SK-N-MC (cell line): ENCODE measurements around the gene LRBA.

Source experiments
- DNase-seq: peaks from one replicate; pipeline ENCODE4 v3.0.0-alpha.2; 2011; ENCODE audit warnings: low read depth, low spot score
- H3K27ac ChIP-seq: fragments of 200-600 bp; sonication (generic); 2 replicates; pipeline ENCODE4 v1.5.1; 2016; ENCODE audit warnings: mixed run types
- H3K36me3 ChIP-seq: fragments of 200-600 bp; sonication (generic); 2 replicates; pipeline ENCODE4 v1.6.1; 2017; ENCODE audit warnings: antibody characterized with exemption, low read length, mixed read lengths; ENCODE audit not compliant: insufficient read depth
- H3K4me3 ChIP-seq: fragments of 200-600 bp; sonication (generic); 2 replicates; pipeline ENCODE4 v1.5.1; 2016
- H3K9ac ChIP-seq: fragments of 200-600 bp; sonication (generic); 2 replicates; pipeline ENCODE4 v1.8.0; 2017; ENCODE audit warnings: mixed run types, mixed read lengths; ENCODE audit not compliant: insufficient read length
- H3K9me3 ChIP-seq: fragments of 200-600 bp; sonication (generic); 2 replicates; pipeline ENCODE4 v1.6.1; 2017; ENCODE audit warnings: low read depth, mild to moderate bottlenecking, antibody characterized with exemption, low read length, moderate library complexity, mixed read lengths
- EZH2 ChIP-seq: fragments of 200-600 bp; sonication (generic); IDR thresholded peaks from one replicate; pipeline ENCODE4 v1.6.1; 2017; ENCODE audit warnings: antibody characterized with exemption
- FOXP2 ChIP-seq: optimal IDR thresholded peaks from 2 replicates; pipeline ENCODE3; 2011; ENCODE audit warnings: mild to moderate bottlenecking, moderate library complexity; ENCODE audit not compliant: insufficient read depth; ENCODE audit errors: extremely low read length, control extremely low read depth
- POLR2AphosphoS5 ChIP-seq: IDR thresholded peaks from 2 replicates; pipeline ENCODE4 v1.6.1; 2012; ENCODE audit warnings: mild to moderate bottlenecking, low read depth, low read length, borderline replicate concordance

LRBA gene

DNA sequence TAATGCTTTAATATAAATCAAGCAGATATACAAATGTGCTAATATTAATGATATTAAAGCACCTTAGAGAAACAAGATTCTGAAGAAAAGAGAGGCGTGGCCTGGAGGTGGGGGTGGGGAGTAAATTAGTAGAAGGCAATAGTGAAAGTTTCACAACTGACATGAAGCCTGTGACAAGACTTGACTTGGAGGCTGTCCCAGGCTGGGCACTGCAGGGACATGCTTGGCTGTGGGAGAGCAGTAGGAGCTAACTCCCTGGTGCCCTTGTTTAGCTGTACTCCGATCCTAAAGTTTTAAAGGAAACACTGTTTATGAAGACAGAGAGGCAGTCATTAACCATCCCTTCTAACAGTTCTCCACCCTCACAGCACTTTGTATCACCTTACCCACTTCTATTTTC is 672.1 kb downstream of the LRBA start:
- no peak overlapping the region for H3K27ac ChIP-seq
- H3K4me3 ChIP-seq, result no peak overlapping the region
- H3K9me3 ChIP-seq, result no peaks in the 10 kb centered on the region
- H3K9ac ChIP-seq, result no peak overlapping the region
- no peaks in the 10 kb centered on the region for H3K36me3 ChIP-seq
- DNase-seq, result no peak
- TF ChIP-seq EZH2 (no peak), POLR2AphosphoS5 (no peak), FOXP2 (no peak)

DNA sequence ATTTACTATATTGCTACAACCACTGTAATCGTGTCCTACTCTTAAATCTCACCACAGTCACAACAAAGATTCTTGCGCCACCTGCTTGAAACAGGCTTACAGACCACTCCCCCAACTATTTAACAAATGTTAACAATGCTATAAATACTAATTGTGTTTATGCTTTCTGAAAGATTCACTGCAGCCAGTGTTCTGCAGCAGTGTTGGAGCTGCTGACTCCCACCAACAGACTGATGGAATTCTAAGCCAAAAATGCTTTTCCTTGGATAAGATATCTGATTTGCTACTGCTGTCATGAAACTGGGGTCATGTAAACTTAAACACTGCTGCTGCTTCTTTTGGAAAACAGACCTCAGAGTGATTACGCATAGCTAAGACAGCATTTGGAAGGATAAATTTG is 677.4 kb downstream of the LRBA start:
- no peak overlapping the region for H3K27ac ChIP-seq
- H3K36me3 ChIP-seq, result no peaks in the 10 kb centered on the region
- H3K9me3 ChIP-seq, result no peaks in the 10 kb centered on the region
- H3K9ac ChIP-seq, result no peak overlapping the region
- H3K4me3 ChIP-seq, result no peak overlapping the region
- no peak for DNase-seq
- TF ChIP-seq EZH2 (no peak), POLR2AphosphoS5 (no peak), FOXP2 (no peak)

DNA sequence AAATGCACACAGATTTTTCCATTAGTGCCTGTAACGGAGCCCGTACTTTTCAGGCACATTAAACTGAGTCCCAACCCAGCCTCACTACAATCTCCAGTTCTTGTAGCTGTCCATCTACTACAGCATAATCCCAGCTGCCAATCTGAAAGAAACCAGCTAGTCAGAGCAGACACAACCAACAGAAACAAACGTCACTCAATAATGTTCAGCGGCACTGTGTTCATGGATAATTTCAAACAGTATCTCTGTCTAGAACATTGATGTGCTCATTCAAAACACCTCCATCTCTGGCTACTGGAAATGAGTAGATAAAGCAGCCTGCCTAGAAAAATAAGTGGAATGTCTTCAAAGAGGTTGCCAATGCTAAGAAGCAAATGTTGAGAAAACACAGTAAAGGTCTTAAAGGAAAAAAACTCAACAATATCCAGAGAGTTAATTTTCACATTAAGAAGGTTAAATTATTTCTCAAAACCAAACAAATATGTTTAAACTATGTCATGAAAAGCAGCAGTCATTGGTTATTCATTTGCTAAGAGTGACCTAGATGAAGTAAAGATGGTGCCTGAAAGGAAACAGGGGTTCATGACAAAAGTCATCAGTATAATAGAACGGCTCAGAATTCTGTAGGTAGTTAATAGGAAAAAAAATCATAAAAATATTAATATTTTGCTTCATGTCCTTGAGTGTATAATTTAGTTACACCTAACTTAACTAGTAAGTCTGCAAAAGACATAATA is 678.2 kb downstream of the LRBA start:
- no peak for TF ChIP-seq FOXP2
- TF ChIP-seq EZH2, result no peak
- no peak for TF ChIP-seq POLR2AphosphoS5
- DNase-seq, result no peak

DNA sequence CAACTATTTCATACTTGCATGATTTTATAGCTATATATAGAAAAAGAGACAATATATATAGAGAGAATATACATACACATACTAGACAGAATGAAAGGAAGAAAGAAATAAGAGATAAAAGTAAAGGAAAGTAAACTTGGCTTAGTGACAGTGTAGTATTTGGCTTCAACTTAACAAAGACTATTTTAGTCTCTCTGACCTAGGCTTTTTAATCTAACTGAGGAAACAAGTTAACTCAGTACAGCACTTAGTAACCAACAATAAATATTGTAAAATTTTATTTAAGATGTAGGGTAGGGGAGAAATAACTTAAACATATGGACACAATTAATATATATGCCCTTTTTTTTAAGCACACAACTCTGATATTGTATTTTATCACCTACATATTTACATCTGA is 682.1 kb downstream of the LRBA start:
- TF ChIP-seq EZH2, result no peak
- TF ChIP-seq FOXP2, result no peak
- TF ChIP-seq POLR2AphosphoS5, result no peak
- Histone ChIP-seq H3K36me3 (no peaks in the 10 kb centered on the region), H3K9me3 (no peaks in the 10 kb centered on the region), H3K9ac (no peak overlapping the region), H3K27ac (no peak overlapping the region; the same call in 1 of the 2 replicates), H3K4me3 (no peak overlapping the region)
- DNase-seq, result no peak

More for the DNA sequence above, 678.2 kb downstream of the LRBA start:
- Histone ChIP-seq H3K27ac (no peak overlapping the region), H3K36me3 (no peaks in the 10 kb centered on the region), H3K9ac (no peak overlapping the region), H3K4me3 (no peak overlapping the region), H3K9me3 (no peaks in the 10 kb centered on the region)

DNA sequence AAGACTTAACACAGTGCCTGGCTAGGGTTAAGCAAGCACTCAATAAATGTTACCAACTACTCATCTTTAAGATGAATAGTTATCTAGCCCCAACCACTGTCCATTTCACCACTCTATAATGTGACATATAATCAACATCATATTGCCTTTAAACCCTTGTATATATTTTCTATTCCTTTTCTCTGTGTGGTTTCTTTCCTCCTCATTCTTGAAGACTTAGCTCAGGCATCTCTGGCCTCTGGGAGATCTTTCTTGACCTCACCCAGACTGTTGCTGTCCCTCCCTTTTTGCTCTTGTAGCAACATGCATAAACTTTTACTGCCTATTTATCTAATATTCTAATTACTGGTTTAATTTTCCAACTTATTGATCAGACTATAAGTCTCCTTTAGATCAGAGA is 683.0 kb downstream of the LRBA start:
- no peaks in the 10 kb centered on the region for H3K36me3 ChIP-seq
- no peak overlapping the region for H3K4me3 ChIP-seq
- no peaks in the 10 kb centered on the region for H3K9me3 ChIP-seq
- no peak overlapping the region for H3K27ac ChIP-seq
- DNase-seq, result no peak
- H3K9ac ChIP-seq, result no peak overlapping the region
- TF ChIP-seq EZH2 (no peak), POLR2AphosphoS5 (no peak), FOXP2 (no peak)

DNA sequence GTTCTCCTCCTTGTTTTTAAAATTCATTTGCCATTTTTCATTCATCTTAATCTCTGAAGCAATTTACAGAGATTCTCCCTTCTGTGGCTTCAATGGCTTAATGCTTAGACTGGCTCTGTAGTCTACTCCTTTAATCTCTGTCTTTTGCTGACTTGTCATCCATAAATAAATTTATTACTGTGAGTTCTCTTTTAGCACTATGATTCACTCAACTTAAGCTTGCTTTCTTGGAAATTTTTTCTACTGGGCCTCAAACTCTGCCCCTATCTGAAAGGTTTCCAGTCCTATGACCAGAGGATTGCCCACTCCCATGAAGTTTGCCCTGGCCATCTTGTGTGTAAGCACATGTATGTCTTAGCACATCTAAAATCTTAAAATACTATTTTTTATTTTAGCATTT is 685.7 kb downstream of the LRBA start:
- DNase-seq, result no peak
- Histone ChIP-seq H3K4me3 (no peak overlapping the region), H3K9me3 (no peaks in the 10 kb centered on the region), H3K27ac (no peak overlapping the region), H3K9ac (no peak overlapping the region), H3K36me3 (no peaks in the 10 kb centered on the region)
- TF ChIP-seq POLR2AphosphoS5 (no peak), FOXP2 (no peak), EZH2 (no peak)

DNA sequence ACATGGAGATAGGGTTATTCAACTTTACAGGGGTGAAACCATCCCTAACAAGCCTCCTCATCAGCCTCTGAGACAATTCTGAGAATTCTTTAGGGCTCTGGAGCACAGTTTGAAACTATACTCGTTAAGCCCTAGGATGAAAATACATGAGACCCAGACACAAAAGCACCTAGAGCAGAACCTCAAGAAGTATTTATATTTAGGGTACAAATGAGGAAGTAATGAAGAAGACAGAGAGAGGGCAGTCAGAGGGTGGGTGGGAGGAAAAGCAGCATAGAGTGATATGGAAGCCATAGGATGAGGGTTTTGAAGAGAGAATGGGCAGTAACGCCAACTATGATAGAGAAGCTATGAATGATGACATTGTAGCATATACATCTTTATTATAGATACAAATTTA is 686.6 kb downstream of the LRBA start:
- no peak overlapping the region for H3K4me3 ChIP-seq
- no peaks in the 10 kb centered on the region for H3K9me3 ChIP-seq
- H3K27ac ChIP-seq, result no peak overlapping the region
- no peak for TF ChIP-seq EZH2
- no peak for TF ChIP-seq POLR2AphosphoS5
- no peak for TF ChIP-seq FOXP2
- no peak for DNase-seq
- H3K36me3 ChIP-seq, result no peaks in the 10 kb centered on the region
- no peak overlapping the region for H3K9ac ChIP-seq

DNA sequence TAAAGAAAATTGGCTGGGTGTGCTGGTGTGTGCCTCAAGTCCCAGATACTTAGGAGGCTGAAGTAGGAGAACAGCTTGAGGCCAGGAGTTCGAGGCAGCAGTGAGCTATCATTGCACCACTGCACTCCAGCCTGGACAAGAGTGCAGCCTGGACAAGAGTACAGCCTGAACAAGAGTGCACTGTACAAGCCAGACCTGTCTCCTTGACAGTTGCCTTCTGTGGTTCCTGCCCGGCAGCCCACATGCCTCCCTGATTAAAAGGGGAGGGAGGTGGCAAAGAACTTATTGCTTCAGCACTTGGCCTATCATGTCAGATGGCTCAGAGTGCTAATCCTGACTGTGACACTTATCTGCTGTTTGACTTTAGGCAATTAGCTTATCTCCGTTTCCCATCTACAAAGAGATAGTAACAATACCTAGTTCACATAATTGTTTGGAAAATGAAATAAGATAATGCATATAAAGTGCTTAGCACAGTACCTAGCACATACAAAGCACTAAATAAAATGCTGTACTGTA is 687.8 kb downstream of the LRBA start:
- H3K27ac ChIP-seq, result no peak overlapping the region
- TF ChIP-seq FOXP2 (no peak), EZH2 (no peak), POLR2AphosphoS5 (no peak)
- H3K9ac ChIP-seq, result no peak overlapping the region
- H3K9me3 ChIP-seq, result no peaks in the 10 kb centered on the region
- no peak for DNase-seq
- no peak overlapping the region for H3K4me3 ChIP-seq
- H3K36me3 ChIP-seq, result no peaks in the 10 kb centered on the region

DNA sequence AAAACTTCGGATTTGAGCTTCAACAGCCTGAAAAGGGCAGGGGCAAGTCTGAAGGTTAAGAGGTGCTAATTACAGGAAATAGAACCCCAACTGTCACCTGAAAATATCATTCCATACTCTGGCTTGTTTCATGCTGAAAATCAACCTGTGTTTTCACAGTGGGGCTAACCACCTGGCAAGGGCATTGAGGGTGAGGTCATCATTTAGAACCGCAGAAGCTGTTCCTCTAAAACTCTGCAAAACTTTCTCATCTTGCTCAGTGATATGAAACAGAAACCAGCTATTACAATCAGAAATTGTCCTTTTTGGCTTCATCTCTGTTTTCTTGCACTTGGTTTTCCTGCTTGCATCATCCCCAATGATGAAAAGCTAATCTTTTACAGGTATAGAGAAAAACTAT is 689.2 kb downstream of the LRBA start:
- DNase-seq, result no peak

More for the DNA sequence above, 689.2 kb downstream of the LRBA start:
- TF ChIP-seq FOXP2 (no peak), POLR2AphosphoS5 (no peak), EZH2 (no peak)
- Histone ChIP-seq H3K27ac (no peak overlapping the region), H3K9ac (no peak overlapping the region), H3K9me3 (no peaks in the 10 kb centered on the region), H3K36me3 (no peaks in the 10 kb centered on the region), H3K4me3 (no peak overlapping the region)
